HEK293 (cell line): ENCODE data around the gene PIK3R4.
A peak's percentile ranks its signal among the peaks of the same experiment; 100 is the strongest.

Experiments
- CTCF ChIA-PET: fragments of 350-600 bp; formaldehyde crosslinking; extraction: SDS; loops from one replicate; lab custom pipeline; 2021; ENCODE audit warnings: antibody characterized with exemption; lab: Yijun Ruan, JAX
- POLR2A ChIA-PET: fragments of 300-600 bp; formaldehyde crosslinking; extraction: SDS; loops from one replicate; lab custom pipeline; 2020; ENCODE audit warnings: antibody characterized with exemption, inconsistent platforms; lab: Yijun Ruan, JAX
- H3K27ac ChIP-seq: fragments of 200-500 bp; sonication (Bioruptor generic); 2 replicates; pipeline ENCODE4 v1.5.1; 2014; ENCODE audit warnings: low read depth, low read length, control low read depth, inconsistent platforms; ENCODE audit errors: extremely low read depth
- H3K36me3 ChIP-seq, 2 experiments: fragments of 200-500 bp in 1 of 2; sonication (Bioruptor generic) in 1 of 2; 1 replicate in 1 of 2; 2 replicates in 1 of 2; pipeline ENCODE4 v1.5.1; 2014 to 2017; ENCODE audit warnings: inconsistent platforms in 2 of 2, low read length in 2 of 2; ENCODE audit not compliant: control insufficient read depth in 2 of 2, insufficient read depth in 1 of 2
- H3K4me1 ChIP-seq: fragments of 200-500 bp; sonication (Bioruptor generic); 2 replicates; pipeline ENCODE4 v1.5.1; 2014; ENCODE audit warnings: mild to moderate bottlenecking, low read length, inconsistent platforms; ENCODE audit not compliant: control insufficient read depth, insufficient read depth
- H3K4me3 ChIP-seq: 2 replicates; pipeline ENCODE4 v1.5.1; 2011; ENCODE audit warnings: low read depth, mild to moderate bottlenecking, control low read depth, low read length, moderate library complexity
- H3K9me3 ChIP-seq: fragments of 200-500 bp; sonication (Bioruptor generic); 2 replicates; pipeline ENCODE4 v1.5.1; 2014; ENCODE audit warnings: low read depth, low read length, inconsistent platforms; ENCODE audit not compliant: control insufficient read depth, insufficient read depth
- FEZF1 ChIP-seq: fragments of 450-650 bp; formaldehyde crosslinking; IDR thresholded peaks from 2 replicates; pipeline ENCODE4 v1.5.1; 2016; ENCODE audit warnings: missing biosample characterization, missing genetic modification characterization
- MZF1 ChIP-seq: fragments of 450-650 bp; formaldehyde crosslinking; IDR thresholded peaks from 2 replicates; pipeline ENCODE4 v1.5.1; 2017; ENCODE audit warnings: missing biosample characterization, missing genetic modification characterization, borderline replicate concordance
- OSR2 ChIP-seq: fragments of 450-650 bp; formaldehyde crosslinking; IDR thresholded peaks from 2 replicates; pipeline ENCODE4 v1.5.1; 2016; ENCODE audit warnings: missing biosample characterization, missing genetic modification characterization
- REPIN1 ChIP-seq: fragments of 450-650 bp; formaldehyde crosslinking; IDR thresholded peaks from 2 replicates; pipeline ENCODE4 v1.5.1; 2017; ENCODE audit warnings: missing biosample characterization, missing genetic modification characterization, low read depth
- SP2 ChIP-seq: fragments of 450-650 bp; formaldehyde crosslinking; IDR thresholded peaks from 2 replicates; pipeline ENCODE4 v1.5.1; 2016; ENCODE audit warnings: missing biosample characterization, missing genetic modification characterization
- ZBTB8A ChIP-seq: fragments of 450-650 bp; formaldehyde crosslinking; IDR thresholded peaks from 2 replicates; pipeline ENCODE4 v1.5.1; 2016; ENCODE audit warnings: missing biosample characterization, missing genetic modification characterization
- ZFP41 ChIP-seq: fragments of 450-650 bp; formaldehyde crosslinking; IDR thresholded peaks from 2 replicates; pipeline ENCODE4 v1.5.1; 2016; ENCODE audit warnings: missing biosample characterization, missing genetic modification characterization, borderline replicate concordance
- ZNF16 ChIP-seq: fragments of 450-650 bp; formaldehyde crosslinking; IDR thresholded peaks from 2 replicates; pipeline ENCODE4 v1.5.1; 2016; ENCODE audit warnings: low read depth, missing biosample characterization, missing genetic modification characterization
- ZNF184 ChIP-seq: fragments of 450-650 bp; IDR thresholded peaks from 2 replicates; pipeline ENCODE4 v1.5.1; 2018; ENCODE audit warnings: missing biosample characterization, mild to moderate bottlenecking, missing genetic modification characterization
- ZNF202 ChIP-seq: fragments of 450-650 bp; formaldehyde crosslinking; IDR thresholded peaks from 2 replicates; pipeline ENCODE4 v1.5.1; 2016; ENCODE audit warnings: missing biosample characterization, missing genetic modification characterization, borderline replicate concordance
- ZNF350 ChIP-seq: fragments of 450-650 bp; formaldehyde crosslinking; IDR thresholded peaks from 2 replicates; pipeline ENCODE4 v1.5.0; 2017; ENCODE audit warnings: missing biosample characterization, mild to moderate bottlenecking, missing genetic modification characterization
- ZNF366 ChIP-seq: fragments of 450-650 bp; formaldehyde crosslinking; conservative IDR thresholded peaks from 2 replicates; pipeline ENCODE4 v1.5.1; 2016; ENCODE audit warnings: missing biosample characterization, missing genetic modification characterization
- ZNF433 ChIP-seq: fragments of 450-650 bp; formaldehyde crosslinking; IDR thresholded peaks from 2 replicates; pipeline ENCODE4 v1.5.1; 2016; ENCODE audit warnings: missing biosample characterization, missing genetic modification characterization, low read depth
- ZNF501 ChIP-seq: fragments of 450-650 bp; formaldehyde crosslinking; IDR thresholded peaks from 2 replicates; pipeline ENCODE4 v1.5.1; 2016; ENCODE audit warnings: missing biosample characterization, missing genetic modification characterization
- ZNF514 ChIP-seq: fragments of 450-650 bp; formaldehyde crosslinking; IDR thresholded peaks from 2 replicates; pipeline ENCODE4 v1.5.1; 2016; ENCODE audit warnings: missing biosample characterization, missing genetic modification characterization
- ZNF549 ChIP-seq: fragments of 450-650 bp; IDR thresholded peaks from 2 replicates; pipeline ENCODE4 v1.5.1; 2018; ENCODE audit warnings: missing biosample characterization, missing genetic modification characterization, mild to moderate bottlenecking, inconsistent platforms, moderate library complexity
- ZNF558 ChIP-seq: fragments of 450-650 bp; formaldehyde crosslinking; IDR thresholded peaks from 2 replicates; pipeline ENCODE4 v1.5.1; 2016; ENCODE audit warnings: missing biosample characterization, missing genetic modification characterization
- ZNF571 ChIP-seq: fragments of 450-650 bp; formaldehyde crosslinking; IDR thresholded peaks from 2 replicates; pipeline ENCODE4 v1.5.0; 2017; ENCODE audit warnings: missing biosample characterization, missing genetic modification characterization
- ZNF610 ChIP-seq: fragments of 450-650 bp; formaldehyde crosslinking; IDR thresholded peaks from 2 replicates; pipeline ENCODE4 v1.5.1; 2016; ENCODE audit warnings: missing biosample characterization, missing genetic modification characterization, borderline replicate concordance
- ZNF658 ChIP-seq: fragments of 450-650 bp; formaldehyde crosslinking; IDR thresholded peaks from 2 replicates; pipeline ENCODE4; 2016; ENCODE audit warnings: missing biosample characterization, missing genetic modification characterization
- ZNF670 ChIP-seq: fragments of 450-650 bp; formaldehyde crosslinking; IDR thresholded peaks from 2 replicates; pipeline ENCODE4 v1.5.1; 2016; ENCODE audit warnings: missing biosample characterization, missing genetic modification characterization, low read depth
- ZNF776 ChIP-seq: fragments of 450-650 bp; formaldehyde crosslinking; IDR thresholded peaks from 2 replicates; pipeline ENCODE4 v1.5.0; 2017; ENCODE audit warnings: missing biosample characterization, missing genetic modification characterization, borderline replicate concordance
- ZSCAN16 ChIP-seq: fragments of 450-650 bp; formaldehyde crosslinking; IDR thresholded peaks from 2 replicates; pipeline ENCODE4 v1.5.1; 2016; ENCODE audit warnings: missing biosample characterization, missing genetic modification characterization
- ZXDB ChIP-seq: fragments of 450-650 bp; formaldehyde crosslinking; IDR thresholded peaks from 2 replicates; pipeline ENCODE4 v1.5.1; 2016; ENCODE audit warnings: missing biosample characterization, missing genetic modification characterization
- TF ChIP-seq, protein P1 (sequence below): fragments of 450-650 bp; formaldehyde crosslinking; IDR thresholded peaks from 2 replicates; pipeline ENCODE4 v1.5.1; 2016; ENCODE audit warnings: missing biosample characterization, missing genetic modification characterization
- TF ChIP-seq, protein P2 (sequence below): fragments of 450-650 bp; formaldehyde crosslinking; IDR thresholded peaks from 2 replicates; pipeline ENCODE4 v1.5.1; 2016; ENCODE audit warnings: missing biosample characterization, missing genetic modification characterization
- TF ChIP-seq, protein P3 (sequence below): fragments of 450-650 bp; formaldehyde crosslinking; IDR thresholded peaks from 2 replicates; pipeline ENCODE4 v1.5.1; 2016; ENCODE audit warnings: missing biosample characterization, missing genetic modification characterization
- TF ChIP-seq, protein P4 (sequence below): fragments of 450-650 bp; formaldehyde crosslinking; IDR thresholded peaks from 2 replicates; pipeline ENCODE4 v1.5.1; 2017; ENCODE audit warnings: missing biosample characterization, missing genetic modification characterization
- TF ChIP-seq, protein P5 (sequence below): fragments of 450-650 bp; formaldehyde crosslinking; IDR thresholded peaks from 2 replicates; pipeline ENCODE4 v1.5.1; 2016; ENCODE audit warnings: missing biosample characterization, missing genetic modification characterization

PIK3R4 gene

DNA sequence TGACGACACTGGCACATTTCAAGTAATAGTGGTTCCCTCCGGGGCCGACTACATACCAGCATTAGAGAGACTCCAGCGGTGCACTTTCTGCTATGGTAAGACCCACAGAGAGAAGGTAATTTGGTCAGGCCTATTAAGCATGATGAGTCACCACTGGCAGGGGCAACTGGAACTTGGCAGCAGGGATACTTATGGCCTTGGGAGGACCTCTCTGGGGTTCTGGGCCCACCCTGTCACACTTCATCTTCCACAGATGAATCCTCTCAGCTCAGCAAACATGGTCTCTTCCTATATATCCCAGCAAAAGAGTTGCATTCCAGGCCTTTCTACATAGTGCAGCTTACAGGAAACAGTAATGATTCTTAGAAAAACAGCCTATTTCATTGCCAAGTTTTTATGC is 88.0 kb downstream of the PIK3R4 start (continued):
- TF ChIP-seq, protein P1, sequence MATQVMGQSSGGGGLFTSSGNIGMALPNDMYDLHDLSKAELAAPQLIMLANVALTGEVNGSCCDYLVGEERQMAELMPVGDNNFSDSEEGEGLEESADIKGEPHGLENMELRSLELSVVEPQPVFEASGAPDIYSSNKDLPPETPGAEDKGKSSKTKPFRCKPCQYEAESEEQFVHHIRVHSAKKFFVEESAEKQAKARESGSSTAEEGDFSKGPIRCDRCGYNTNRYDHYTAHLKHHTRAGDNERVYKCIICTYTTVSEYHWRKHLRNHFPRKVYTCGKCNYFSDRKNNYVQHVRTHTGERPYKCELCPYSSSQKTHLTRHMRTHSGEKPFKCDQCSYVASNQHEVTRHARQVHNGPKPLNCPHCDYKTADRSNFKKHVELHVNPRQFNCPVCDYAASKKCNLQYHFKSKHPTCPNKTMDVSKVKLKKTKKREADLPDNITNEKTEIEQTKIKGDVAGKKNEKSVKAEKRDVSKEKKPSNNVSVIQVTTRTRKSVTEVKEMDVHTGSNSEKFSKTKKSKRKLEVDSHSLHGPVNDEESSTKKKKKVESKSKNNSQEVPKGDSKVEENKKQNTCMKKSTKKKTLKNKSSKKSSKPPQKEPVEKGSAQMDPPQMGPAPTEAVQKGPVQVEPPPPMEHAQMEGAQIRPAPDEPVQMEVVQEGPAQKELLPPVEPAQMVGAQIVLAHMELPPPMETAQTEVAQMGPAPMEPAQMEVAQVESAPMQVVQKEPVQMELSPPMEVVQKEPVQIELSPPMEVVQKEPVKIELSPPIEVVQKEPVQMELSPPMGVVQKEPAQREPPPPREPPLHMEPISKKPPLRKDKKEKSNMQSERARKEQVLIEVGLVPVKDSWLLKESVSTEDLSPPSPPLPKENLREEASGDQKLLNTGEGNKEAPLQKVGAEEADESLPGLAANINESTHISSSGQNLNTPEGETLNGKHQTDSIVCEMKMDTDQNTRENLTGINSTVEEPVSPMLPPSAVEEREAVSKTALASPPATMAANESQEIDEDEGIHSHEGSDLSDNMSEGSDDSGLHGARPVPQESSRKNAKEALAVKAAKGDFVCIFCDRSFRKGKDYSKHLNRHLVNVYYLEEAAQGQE (tag by site-specific recombination): no peak
- peak; percentile 10; the same call in 1 of the 2 replicates for TF ChIP-seq OSR2 (tag by site-specific recombination)
- TF ChIP-seq SP2 (tag by site-specific recombination): no peak
- no peak for TF ChIP-seq ZNF350 (tag by site-specific recombination)
- no peak for TF ChIP-seq ZSCAN16
- TF ChIP-seq ZFP41 (tag by site-specific recombination): no peak
- TF ChIP-seq, protein P2, sequence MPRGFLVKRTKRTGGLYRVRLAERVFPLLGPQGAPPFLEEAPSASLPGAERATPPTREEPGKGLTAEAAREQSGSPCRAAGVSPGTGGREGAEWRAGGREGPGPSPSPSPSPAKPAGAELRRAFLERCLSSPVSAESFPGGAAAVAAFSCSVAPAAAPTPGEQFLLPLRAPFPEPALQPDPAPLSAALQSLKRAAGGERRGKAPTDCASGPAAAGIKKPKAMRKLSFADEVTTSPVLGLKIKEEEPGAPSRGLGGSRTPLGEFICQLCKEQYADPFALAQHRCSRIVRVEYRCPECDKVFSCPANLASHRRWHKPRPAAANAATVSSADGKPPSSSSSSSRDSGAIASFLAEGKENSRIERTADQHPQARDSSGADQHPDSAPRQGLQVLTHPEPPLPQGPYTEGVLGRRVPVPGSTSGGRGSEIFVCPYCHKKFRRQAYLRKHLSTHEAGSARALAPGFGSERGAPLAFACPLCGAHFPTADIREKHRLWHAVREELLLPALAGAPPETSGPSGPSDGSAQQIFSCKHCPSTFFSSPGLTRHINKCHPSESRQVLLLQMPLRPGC (tag by site-specific recombination): no peak
- TF ChIP-seq ZNF514: no peak
- no peak for TF ChIP-seq ZNF202 (tag by site-specific recombination)
- TF ChIP-seq, protein P3, sequence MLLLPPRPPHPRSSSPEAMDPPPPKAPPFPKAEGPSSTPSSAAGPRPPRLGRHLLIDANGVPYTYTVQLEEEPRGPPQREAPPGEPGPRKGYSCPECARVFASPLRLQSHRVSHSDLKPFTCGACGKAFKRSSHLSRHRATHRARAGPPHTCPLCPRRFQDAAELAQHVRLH: no peak
- no peak for TF ChIP-seq ZNF670 (tag by site-specific recombination)
- TF ChIP-seq REPIN1 (tag by site-specific recombination): no peak
- TF ChIP-seq ZNF558 (tag by site-specific recombination): no peak
- TF ChIP-seq FEZF1 (tag by site-specific recombination): 0 out of 2 replicates have a peak, but pooled peaks have one; percentile 16
- TF ChIP-seq ZNF366 (tag by site-specific recombination): 0 out of 2 replicates have a peak, but pooled peaks have one; percentile 43
- peak; percentile 80 for TF ChIP-seq ZXDB (tag by site-specific recombination)
- TF ChIP-seq ZNF571 (tag by site-specific recombination): no peak

DNA sequence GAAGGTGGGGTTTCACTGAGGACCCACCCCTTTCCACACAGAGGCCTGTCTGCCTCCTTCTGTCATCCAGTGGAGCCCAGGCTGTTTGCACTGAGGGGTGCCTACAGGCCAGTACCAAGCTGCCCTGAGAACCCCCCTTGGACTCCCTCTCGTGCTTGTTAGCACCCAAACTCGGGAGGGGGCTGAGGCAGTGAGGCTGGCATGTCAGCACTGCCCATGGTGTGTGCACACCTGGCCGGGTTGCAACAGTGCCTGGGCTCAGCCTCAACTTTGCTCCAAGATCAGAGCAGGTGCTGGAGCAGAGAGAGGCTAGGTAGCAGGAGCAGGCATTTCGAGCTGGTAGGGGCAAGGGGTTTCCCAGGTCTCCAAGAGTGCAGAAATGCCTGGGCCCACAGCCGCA is 90.0 kb downstream of the PIK3R4 start:
- Histone ChIP-seq H3K9me3 (no peaks in the 10 kb centered on the region), H3K4me3 (no peak overlapping the region), H3K4me1 (peaks cover 6% of the 10 kb centered on the region; the same call in 1 of the 2 replicates), H3K27ac (no peak overlapping the region), H3K36me3 (peaks cover 0 to 4% of the 10 kb centered on the region in 2 experiments; a peak in 1 of 3 replicates)
- TF ChIP-seq ZNF658 (tag by site-specific recombination) (no peak), ZNF184 (no peak), ZNF610 (tag by site-specific recombination) (no peak), ZNF433 (no peak), MZF1 (no peak), ZBTB8A (no peak), ZNF501 (tag by site-specific recombination) (no peak), ZNF549 (tag by site-specific recombination) (no peak), ZNF16 (tag by site-specific recombination) (no peak), ZNF776 (tag by site-specific recombination) (no peak), ZSCAN16 (no peak)
- TF ChIP-seq, protein P4, sequence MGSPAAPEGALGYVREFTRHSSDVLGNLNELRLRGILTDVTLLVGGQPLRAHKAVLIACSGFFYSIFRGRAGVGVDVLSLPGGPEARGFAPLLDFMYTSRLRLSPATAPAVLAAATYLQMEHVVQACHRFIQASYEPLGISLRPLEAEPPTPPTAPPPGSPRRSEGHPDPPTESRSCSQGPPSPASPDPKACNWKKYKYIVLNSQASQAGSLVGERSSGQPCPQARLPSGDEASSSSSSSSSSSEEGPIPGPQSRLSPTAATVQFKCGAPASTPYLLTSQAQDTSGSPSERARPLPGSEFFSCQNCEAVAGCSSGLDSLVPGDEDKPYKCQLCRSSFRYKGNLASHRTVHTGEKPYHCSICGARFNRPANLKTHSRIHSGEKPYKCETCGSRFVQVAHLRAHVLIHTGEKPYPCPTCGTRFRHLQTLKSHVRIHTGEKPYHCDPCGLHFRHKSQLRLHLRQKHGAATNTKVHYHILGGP (tag by site-specific recombination): no peak
- TF ChIP-seq, protein P5, sequence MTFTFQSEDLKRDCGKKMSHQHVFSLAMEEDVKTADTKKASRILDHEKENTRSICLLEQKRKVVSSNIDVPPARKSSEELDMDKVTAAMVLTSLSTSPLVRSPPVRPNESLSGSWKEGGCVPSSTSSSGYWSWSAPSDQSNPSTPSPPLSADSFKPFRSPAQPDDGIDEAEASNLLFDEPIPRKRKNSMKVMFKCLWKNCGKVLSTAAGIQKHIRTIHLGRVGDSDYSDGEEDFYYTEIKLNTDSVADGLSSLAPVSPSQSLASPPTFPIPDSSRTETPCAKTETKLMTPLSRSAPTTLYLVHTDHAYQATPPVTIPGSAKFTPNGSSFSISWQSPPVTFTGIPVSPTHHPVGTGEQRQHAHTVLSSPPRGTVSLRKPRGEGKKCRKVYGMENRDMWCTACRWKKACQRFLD (tag by site-specific recombination): no peak
- POLR2A ChIA-PET: no interaction called here
- CTCF ChIA-PET: no interaction called here
